Measurements from ENCODE around the gene ERP44.

GRCh38 chr9:100131875-100132430 lies 33.2 kb upstream of the ERP44 start:
- no peak for TF ChIP-seq EZH2 (IDR thresholded peaks at IDR 0.05; ENCODE audit: insufficient read depth, poor library complexity, severe bottlenecking)
- TF ChIP-seq EZH2phosphoT487 (IDR thresholded peaks at IDR 0.05; ENCODE audit: insufficient read depth, low read depth), result no peak

Measured in GM23248 (cell line).